ENCODE results near the gene AP3M1.

The AP3M1 gene

DNA sequence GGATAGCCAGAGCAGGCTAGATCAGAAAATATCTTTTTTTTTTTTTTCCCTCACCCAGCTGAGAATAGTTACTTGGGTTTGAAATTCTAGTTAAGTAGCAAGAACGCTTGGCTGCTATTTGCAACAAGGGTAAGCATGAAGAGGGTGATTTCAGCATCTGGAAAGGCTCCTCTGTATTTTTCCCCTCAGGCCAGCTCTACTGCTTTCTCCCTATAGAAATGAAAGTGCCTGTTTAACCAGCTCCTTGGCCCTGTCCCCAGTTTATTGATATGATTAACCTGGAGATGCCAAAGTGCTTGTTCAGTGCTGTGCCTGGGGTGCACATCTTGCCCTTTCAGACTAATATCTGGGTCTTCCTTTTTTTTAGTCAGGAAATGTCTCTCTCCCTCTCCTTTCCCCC, 37.1 kb downstream of the AP3M1 start:
- no peak for DNase-seq (ENCODE audit: low spot score)

DNA sequence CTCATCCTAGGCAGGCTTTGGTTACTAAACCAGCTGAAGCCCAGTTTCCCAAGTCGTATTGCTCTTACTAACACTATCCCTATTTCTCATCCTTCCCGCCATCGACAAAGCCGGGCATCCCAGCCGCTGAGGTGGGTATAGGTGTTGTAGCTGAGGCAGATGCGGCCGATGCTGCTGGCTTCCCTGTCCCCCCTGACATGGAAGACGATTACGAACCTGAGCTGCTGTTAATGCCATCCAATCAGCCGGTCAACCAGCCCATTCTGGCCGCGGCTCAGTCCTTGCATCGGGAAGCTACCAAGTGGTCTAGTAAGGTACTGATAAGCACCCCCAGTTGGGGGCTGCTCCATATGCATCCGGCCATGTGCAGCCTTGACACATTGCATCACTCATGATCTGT, 38.8 kb downstream of the AP3M1 start:
- DNase-seq (ENCODE audit: low spot score) = no peak

DNA sequence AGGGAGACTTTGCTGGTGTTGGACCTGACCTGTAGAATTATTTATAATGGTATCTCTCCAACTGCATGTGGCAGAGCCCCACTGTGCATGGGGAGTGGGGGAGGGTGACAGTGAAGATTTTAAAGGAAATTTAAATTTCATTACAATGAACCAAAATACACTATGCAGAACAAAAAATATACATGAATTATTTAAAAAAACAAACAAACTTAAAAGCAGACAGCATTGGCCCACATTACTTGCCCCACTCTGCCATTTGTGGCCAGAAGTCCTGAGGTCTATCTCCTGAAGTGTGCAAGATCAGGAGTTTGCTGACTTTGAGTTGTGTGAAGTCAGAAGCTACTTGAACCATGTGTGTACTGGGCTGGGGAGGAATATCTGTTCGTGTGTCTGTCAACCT, 40.5 kb downstream of the AP3M1 start:
- DNase-seq (ENCODE audit: low spot score) = no peak

DNA sequence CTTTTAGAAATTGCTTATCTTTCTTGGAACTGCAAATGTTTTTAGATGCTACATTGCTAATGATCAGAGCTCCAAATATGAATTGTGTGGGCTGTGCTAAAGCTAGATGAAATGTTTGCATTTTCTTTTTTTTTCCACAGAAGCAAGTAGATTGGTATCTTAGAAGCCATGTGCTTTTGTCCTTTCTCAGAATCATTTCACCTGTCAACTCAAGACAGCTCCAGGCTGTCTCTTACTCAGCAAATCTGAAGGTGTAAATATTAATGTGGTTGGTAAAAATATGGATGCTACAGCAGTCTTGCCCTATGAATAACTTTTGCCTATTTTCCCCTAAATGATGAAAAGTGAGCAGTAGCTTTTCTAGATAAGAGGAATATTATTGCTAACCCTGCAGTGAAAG, 41.2 kb downstream of the AP3M1 start:
- DNase-seq (ENCODE audit: low spot score) = no peak

DNA sequence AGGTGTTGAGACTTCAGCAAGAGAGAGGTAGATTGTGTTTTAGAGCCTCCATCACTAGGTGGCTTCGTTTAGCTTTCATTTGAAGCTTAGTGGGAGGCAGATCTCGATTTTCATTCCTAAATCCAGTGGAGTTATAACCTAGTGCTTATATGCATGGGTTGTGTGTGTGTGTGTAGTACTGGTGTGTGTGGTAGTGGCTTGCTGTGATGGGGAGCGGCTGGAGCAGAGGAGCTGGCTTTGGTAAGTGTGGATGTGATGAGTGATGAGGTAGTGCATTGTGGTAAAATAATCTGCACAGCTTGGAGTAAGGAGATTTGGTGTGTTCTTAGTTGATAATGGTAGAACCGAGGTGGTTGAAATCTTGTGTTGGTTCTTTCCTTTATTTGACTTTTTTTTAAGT, 43.2 kb downstream of the AP3M1 start:
- DNase-seq (ENCODE audit: low spot score) = no peak

DNA sequence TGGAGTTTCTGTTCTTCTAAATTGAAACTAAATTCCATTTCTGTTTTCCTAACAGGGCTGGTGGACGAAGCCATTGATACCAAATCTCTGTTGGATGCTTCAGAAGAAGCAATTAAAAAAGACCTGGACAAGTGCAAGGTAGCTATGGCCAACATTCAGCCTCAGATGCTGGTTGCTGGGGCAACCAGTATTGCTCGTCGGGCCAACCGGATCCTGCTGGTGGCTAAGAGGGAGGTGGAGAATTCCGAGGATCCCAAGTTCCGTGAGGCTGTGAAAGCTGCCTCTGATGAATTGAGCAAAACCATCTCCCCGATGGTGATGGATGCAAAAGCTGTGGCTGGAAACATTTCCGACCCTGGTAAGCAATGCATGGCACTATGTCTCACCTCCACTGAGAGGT, 45.6 kb downstream of the AP3M1 start:
- DNase-seq (ENCODE audit: low spot score) = no peak

DNA sequence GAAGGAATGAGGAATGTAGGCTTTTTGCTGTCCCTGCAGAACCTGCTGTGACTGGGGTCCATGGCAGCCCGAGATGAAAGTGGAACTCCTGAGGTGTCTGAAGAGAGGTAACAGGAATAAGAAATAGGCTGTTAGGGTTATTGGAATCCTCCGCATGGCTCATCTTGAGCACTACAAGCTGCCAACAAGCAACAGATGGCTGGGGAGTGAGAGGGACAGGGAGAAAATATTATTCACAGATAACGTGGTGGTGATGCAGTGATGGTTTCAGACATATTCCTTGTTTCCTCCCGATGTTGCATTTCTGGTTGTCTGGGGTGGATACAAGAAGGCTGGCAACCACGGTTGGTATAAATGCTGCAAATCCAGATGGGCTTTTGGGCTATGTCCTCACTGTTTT, 46.1 kb downstream of the AP3M1 start:
- DNase-seq (ENCODE audit: low spot score) = no peak

DNA sequence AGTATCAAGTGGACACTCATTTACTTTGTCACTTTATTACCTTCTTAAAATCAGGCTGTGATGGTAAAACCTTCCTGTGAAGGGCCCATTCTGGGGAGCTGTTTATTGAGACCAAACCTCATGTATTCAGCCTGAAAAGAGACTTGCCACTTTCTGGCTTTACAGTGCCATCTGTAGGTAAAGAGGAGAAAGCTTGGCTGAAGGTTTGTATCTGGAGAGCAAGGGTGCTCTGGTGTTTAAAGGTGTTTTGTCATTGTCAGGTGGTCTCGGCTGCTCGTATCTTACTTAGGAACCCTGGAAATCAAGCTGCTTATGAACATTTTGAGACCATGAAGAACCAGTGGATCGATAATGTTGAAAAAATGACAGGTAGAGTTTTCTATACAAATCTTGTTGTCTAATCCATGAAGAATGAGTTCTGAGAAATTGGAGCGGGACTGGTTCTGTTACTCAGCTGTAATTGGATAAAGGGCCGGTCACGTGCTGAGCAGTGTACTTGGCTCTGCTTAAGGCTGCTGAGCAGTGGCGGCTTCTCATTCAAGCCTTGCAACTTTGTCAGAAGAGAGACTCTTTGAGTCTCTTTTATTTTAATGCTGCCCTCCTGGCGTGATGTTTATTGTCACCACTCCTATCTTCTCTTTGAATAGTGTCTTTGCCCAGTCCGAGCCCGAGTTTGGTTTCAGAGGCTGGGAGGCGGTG, 46.9 kb downstream of the AP3M1 start:
- DNase-seq (ENCODE audit: low spot score) = no peak

DNA sequence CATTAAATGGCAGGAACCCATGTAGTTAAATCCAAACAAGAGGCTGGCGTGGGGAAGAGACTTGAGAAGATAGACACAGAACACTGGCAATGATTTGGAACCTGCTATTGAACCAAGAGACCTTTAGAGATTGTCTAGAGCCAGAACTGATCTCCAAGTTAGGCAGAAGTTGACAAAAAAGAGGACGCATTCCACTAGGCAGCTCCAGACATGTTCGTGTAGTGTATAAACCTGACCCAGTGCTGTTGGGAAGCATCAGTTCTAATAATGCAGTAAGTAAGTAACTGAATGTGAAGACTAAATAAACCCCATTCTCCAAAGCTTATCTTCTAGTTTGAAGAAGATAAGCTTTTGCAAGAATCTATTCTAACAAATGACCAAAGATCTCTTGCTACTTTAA, 50.8 kb downstream of the AP3M1 start:
- no peak for DNase-seq (ENCODE audit: low spot score)

DNA sequence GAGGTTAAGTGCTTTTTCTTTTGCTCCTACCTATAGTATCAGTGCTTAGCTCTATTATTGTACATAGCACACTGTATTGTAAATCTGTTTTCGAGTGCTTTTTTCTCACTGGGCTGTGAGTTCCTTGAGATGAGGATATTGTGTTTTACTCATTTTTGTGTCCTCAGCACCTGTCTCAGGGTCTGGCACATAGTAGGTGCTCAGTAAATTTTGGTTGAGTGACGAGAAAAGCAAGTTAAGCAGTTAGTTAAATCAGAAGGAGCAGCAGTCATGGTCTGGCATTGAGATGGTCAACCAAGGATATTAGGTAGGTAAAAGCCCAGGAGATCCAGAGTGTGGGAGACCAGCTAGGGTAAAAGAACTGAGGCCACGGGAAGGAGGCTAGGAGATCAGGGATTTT, 51.2 kb downstream of the AP3M1 start:
- no peak for DNase-seq (ENCODE audit: low spot score)

DNA sequence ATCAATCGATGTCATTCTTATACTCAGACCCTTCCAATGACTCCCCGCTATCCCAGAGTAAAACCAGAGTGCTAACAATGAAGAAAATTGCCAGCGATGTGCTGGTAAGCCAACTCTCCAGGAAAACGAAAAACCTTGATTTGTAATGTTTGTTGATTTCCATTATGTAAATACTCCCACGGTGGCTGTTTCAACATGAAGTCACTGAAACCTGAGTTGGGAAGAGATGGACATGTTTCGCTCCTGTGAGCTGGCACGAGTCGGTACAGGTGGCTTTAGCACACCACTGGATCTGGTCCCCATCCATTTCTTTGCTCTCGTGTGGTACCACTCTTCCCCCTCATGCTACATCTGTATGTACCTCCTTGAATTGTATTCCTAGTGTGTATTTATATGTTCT, 52.9 kb downstream of the AP3M1 start:
- DNase-seq (ENCODE audit: low spot score) = no peak

DNA sequence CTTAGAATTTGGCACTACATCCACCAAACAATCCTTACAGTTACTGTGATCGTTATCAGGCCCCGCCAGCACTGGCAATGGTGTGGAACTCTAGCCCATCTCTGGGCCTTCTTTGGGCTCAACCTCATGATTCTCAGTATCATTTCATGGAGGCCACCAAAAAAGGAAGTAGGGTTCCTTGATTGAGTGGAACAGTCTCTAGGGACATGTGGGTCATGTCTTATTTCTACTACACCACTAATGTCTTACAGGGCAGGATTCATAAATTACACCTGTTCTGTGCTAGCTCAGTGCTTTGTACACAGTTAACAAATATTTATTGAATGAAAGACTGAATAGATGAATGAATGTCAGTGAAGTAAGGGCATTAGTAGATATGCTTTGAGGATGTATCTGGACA, 53.9 kb downstream of the AP3M1 start:
- no peak for DNase-seq (ENCODE audit: low spot score)

DNA sequence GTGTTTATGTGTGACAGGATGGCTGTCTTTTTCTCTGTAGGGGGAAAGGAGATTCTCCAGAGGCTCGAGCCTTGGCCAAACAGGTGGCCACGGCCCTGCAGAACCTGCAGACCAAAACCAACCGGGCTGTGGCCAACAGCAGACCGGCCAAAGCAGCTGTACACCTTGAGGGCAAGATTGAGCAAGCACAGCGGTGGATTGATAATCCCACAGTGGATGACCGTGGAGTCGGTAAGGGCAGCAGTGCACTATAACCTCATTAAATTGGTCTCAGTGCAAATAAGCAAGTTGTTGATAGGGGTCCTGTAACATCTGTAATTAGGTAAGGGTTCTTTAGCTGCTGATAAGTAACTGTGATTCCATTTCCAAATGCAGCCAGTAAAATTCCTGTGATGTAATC, 56.4 kb downstream of the AP3M1 start:
- no peak for DNase-seq (ENCODE audit: low spot score)

DNA sequence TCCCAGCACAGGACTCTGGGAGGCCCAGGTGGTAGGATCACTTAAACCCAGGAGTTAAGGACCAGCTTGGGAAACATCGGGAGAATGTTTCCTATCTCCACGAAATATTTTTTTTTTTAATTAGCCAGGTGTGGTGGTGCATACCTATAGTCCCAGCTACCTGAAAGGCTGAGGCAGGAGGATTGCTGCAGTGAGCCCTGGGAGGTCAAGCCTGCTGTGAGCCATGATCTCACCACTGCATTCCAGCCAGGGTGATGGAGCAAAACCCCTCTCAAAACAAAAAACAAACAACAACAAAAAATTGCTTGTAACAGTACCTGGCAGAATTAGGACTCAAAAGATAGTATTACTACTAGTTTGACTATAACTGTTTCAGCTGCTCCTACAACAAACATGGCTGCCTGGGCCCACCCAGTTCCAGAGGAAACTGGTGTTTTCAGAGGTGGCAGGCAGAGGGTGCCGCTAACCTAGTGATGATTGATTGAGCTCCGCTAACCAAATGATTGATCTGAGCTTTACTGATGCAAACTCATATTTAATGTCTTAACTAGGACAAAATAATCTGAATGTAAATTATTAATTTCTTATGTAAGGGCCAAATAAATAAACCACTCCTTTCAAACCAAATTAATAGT, 57.0 kb downstream of the AP3M1 start:
- DNase-seq (ENCODE audit: low spot score) = no peak

DNA sequence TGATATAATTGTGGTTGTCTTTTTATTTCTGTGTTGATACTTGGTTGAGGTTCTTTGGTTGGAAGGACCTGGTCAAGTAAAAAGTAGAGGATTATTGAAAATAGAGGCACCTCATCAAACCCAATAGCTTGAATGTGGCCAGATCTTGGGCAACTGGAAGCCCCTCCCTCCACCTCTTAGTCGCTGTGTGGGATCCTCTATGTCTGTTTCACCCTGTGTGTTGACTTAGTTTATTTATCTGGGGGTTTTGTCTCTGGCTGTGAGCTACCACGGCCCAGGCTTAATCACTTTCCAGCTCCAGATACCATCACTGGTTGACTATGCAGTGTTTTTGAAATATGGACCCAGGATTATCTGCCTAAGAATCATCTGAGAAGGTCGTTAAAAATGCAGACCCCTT, 58.3 kb downstream of the AP3M1 start:
- DNase-seq (ENCODE audit: low spot score) = no peak

DNA sequence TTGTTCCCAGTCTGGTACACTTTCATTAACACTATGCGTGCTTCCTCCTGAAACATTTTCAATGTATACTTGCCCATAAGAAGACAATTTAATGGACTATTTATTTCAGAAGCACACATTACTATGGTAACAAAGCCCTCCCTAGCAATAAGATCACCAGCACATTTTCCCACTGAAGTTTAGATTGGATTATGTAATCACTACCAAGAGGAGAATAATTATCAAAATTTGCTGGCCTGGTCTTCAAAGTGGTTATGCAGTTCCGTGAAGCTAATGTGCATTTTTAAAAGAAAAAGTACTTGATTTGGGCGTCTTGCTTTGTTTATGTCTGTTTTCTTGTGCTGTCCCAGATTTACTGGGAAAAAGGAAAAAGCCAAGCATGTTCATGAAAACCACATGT, 61.9 kb downstream of the AP3M1 start:
- DNase-seq (ENCODE audit: low spot score) = no peak

DNA sequence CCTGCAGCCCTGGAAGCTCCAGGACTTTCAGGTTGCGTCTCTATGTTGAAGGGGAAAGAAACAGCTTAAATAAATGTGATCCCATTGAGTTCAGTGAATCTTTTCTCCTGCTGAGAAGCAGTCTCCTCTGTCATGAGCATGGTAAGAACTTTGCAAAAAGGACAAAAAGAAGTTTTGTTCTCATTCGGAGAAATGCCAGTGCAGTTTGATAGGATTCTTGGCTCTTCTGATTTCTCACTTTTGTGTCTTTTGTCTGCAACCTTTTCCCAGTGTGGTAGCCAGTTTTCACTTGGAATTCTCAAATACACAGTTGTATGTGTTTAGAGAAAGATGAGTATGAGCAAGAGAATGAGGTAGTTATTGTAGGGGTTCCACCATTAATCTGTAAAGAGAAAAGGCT, 64.3 kb downstream of the AP3M1 start:
- no peak for DNase-seq (ENCODE audit: low spot score)

DNA sequence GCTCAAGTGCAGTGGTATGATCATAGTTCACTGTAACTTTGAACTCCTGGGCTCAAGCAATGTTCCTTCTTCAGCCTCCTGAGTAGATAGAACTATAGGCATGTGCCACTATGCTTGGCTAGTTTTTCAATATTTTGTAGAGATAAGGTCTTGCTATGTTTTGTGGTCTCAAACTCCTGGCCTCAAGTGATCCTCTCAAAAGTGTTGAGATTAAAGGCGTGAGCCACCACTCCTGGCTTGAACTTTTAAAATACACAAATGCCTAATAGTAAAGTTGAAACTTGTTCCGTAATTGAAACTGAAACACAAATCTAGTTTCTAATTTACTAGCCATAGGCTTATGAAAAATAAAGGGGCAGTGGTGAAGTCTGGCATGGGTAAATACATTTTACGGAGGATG, 65.7 kb downstream of the AP3M1 start:
- no peak for DNase-seq (ENCODE audit: low spot score)

DNA sequence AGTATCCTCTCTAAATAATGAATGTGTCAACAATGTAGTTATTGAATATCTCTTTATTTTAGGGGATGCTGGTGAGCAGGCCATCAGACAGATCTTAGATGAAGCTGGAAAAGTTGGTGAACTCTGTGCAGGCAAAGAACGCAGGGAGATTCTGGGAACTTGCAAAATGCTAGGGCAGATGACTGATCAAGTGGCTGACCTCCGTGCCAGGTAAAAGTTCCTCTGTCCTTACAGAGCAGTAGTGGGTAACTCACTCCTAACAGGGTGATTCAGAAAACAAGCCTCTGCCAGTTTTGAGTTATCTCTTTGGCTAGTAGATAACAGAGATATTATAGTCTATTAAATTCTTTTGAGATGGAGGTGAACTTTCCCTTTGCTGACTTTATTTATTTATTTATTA, 67.3 kb downstream of the AP3M1 start:
- no peak for DNase-seq (ENCODE audit: low spot score)

DNA sequence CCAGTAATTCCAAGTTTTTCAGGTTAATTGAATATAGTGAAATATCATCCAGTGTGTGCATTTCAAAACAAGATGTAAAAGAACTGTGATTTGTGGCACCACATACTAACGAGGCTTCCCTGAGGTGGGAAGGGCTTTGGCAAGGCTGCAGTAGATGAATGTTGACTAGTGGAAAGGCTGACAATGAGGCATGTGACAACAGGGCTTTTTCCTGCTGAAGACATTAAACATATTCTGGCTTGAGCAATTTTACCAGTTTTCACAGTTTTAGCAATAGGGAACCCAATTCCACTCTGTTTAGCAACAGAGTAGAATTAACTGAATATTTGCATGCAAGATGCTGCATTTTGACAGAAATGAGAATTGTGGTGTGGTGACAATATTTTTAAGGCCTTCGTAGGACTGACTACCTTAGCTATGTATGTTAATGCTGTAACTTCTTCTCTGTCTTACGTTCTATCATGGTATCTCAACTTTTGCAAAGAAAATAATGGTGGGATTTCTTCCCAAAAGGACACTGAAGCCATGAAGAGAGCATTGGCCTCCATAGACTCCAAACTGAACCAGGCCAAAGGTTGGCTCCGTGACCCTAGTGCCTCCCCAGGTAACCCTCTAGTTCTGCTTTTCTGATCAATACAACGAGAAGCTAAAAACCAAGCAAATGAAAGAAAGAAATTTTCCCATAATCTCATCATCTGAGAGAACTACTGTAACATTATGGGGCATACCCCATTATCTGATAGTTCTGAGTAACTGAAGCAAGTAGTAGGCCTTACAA, 68.5 kb downstream of the AP3M1 start:
- no peak for DNase-seq (ENCODE audit: low spot score)

DNA sequence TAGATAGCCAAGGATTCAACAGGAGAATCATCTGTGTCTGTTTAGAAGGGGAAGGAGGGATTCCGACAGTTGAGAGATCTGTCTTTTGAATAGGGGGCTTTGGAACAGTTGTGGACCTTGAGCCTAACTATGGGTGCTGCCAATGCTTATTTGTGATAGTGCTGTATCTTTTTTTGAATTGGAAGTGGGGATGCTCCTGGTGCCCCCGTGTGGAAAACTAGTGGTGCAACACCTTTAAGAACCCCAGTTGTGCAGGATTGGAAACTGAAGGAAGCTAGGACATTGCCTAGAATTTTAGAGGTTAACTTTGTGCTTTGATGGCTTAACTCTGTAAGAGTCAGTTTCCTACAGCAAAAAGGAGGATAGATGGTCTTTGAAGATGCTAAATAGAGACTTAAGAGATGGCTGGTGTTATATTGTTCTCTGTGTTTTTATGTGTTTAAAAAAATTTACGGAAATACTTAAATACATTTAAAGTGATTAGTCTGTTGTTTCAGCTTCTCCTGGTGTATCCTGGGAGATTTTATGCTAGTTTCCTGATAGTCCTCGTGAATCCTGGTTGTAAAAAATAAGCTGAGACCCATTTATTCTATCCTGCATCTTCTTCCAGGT, 69.3 kb downstream of the AP3M1 start:
- peak; percentile 67 for DNase-seq (ENCODE audit: low spot score)

DNA sequence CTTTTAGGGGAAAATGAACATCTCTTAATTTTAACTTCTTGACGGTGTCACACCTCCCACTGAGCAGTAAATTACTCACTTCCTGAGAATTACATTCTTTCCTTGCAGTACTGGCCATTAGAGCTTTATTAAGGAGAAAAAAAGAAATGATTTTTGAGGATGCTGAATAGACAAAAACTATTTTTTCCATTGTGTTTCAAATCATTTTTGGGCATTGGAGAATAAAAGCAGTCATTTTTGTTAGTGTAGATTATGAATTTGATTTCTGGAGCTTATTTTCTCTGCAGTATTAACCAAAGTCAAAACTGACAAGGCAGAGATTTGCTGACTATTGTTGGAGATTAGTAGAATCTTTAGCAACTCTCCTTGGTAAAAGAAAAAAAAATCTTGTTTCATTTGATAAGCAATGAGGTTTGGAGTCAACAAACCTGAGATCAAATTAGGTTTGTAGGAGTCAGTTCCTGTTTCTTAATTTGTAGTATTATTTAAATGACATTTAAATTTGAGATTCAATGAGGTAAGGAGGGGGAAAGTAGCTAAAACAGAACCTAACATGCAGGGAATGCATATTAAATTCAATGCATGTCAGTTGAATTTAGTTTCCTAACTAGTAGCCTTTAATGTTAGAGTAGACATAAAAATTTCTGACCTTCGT, 70.6 kb downstream of the AP3M1 start:
- DNase-seq (ENCODE audit: low spot score) = peak; percentile 51
